HG02642 (cell line): ENCODE data around the gene RBMS1.
"Not testable (repeated sequence)": the region's sequence is repeated elsewhere in the genome, so short reads cannot be mapped to it uniquely, and the experiment has no call there.

Experiments
- ATAC-seq: cut with Tn5 transposase; IDR thresholded peaks from one replicate; pipeline ENCODE4 v1.9.1; 2021; ENCODE audit warnings: mild to moderate bottlenecking; ENCODE audit not compliant: unreplicated experiment, poor library complexity

RBMS1 gene

GRCh38 chr2:160473468-160474318 lies 19.9 kb downstream of the RBMS1 start:
- ATAC-seq, result no peak

GRCh38 chr2:160472839-160473251 lies 20.8 kb downstream of the RBMS1 start:
- ATAC-seq, result no peak

GRCh38 chr2:160471950-160472349 lies 21.7 kb downstream of the RBMS1 start:
- ATAC-seq, result no peak

- ATAC-seq, result no peak
Observed at GRCh38 chr2:160469621-160470204, 23.9 kb downstream of the RBMS1 start.

GRCh38 chr2:160469164-160469563 lies 24.4 kb downstream of the RBMS1 start:
- ATAC-seq, result no peak

GRCh38 chr2:160467086-160467485 lies 26.5 kb downstream of the RBMS1 start:
- ATAC-seq, result no peak

GRCh38 chr2:160465406-160465805 lies 28.2 kb downstream of the RBMS1 start:
- ATAC-seq, result no peak

GRCh38 chr2:160465002-160465401 lies 28.6 kb downstream of the RBMS1 start:
- no peak for ATAC-seq

GRCh38 chr2:160464017-160464416 lies 29.6 kb downstream of the RBMS1 start:
- no peak for ATAC-seq

GRCh38 chr2:160463245-160463644 lies 30.4 kb downstream of the RBMS1 start:
- ATAC-seq, result no peak

GRCh38 chr2:160460333-160460731 lies 33.3 kb downstream of the RBMS1 start:
- ATAC-seq, result no peak

- ATAC-seq, result no peak
Observed at GRCh38 chr2:160459538-160460332, 33.9 kb downstream of the RBMS1 start.

- no peak for ATAC-seq
Observed at GRCh38 chr2:160458718-160459453, 34.7 kb downstream of the RBMS1 start.

GRCh38 chr2:160457588-160457987 lies 36.0 kb downstream of the RBMS1 start:
- ATAC-seq, result no peak

GRCh38 chr2:160454070-160454797 lies 39.4 kb downstream of the RBMS1 start:
- no peak for ATAC-seq

- ATAC-seq, result no peak
Observed at GRCh38 chr2:160453111-160453820, 40.3 kb downstream of the RBMS1 start.

GRCh38 chr2:160450486-160450885 lies 43.1 kb downstream of the RBMS1 start:
- no peak for ATAC-seq

GRCh38 chr2:160448821-160449220 lies 44.8 kb downstream of the RBMS1 start:
- ATAC-seq, result not testable (repeated sequence)

- no peak for ATAC-seq
Observed at GRCh38 chr2:160445673-160446072, 47.9 kb downstream of the RBMS1 start.
